Tibial artery (tissue), 4 donors: ENCODE results near the gene IL4.
"Not testable (repeated sequence)": the region's sequence is repeated elsewhere in the genome, so short reads cannot be mapped to it uniquely, and the experiment has no call there.

ENCODE experiments used
- DNase-seq, 2 donors: peaks; one replicate each; pipeline ENCODE4 v3.0.0-alpha.2; 2019
- H3K27ac ChIP-seq, 2 donors: fragments of 200-600 bp; sonication (generic) in 1 of 2; 1 replicate in 1 of 2; 2 replicates in 1 of 2; pipeline ENCODE4 v1.5.1; 2018 to 2019; ENCODE audit warnings: mild to moderate bottlenecking in 1 of 2
- H3K27me3 ChIP-seq, 2 donors: fragments of 200-600 bp; sonication (generic) in 1 of 2; one replicate each; pipeline versions ENCODE4 v1.5.1 to v1.6.0; 2016 to 2019
- H3K36me3 ChIP-seq, 3 donors: fragments of 200-600 bp; sonication (generic) in 2 of 3; one replicate each; pipeline ENCODE4 v1.5.1; 2016 to 2019; ENCODE audit warnings: mild to moderate bottlenecking in 2 of 3
- H3K4me1 ChIP-seq, 4 donors: fragments of 200-600 bp; sonication (generic) in 2 of 4; 1 replicate in 3 of 4; 2 replicates in 1 of 4; pipeline ENCODE4 v1.5.1; 2016 to 2019
- H3K4me3 ChIP-seq, 2 donors: fragments of 200-600 bp; sonication (generic) in 1 of 2; 1 replicate in 1 of 2; 2 replicates in 1 of 2; pipeline ENCODE4 v1.5.1; 2018 to 2019; ENCODE audit warnings: mild to moderate bottlenecking in 2 of 2
- H3K9me3 ChIP-seq, 3 donors: fragments of 200-600 bp; sonication (generic) in 1 of 3; one replicate each; pipeline ENCODE4 v1.5.1; 2016 to 2019
- CTCF ChIP-seq, 2 experiments: fragments of 200-600 bp in 1 of 2; fragments of 450-650 bp in 1 of 2; IDR thresholded peaks; one replicate each; pipeline ENCODE4 v1.5.1; 2017 to 2019; ENCODE audit warnings: antibody characterized with exemption in 2 of 2, mild to moderate bottlenecking in 1 of 2, moderate library complexity in 1 of 2
- intact Hi-C: fragments of 100-400 bp; cut with DNase I; formaldehyde crosslinking; loops from one replicate; pipeline ENCODE4 v1.15.0; 2023; ENCODE audit warnings: low total_unique reads

Gene IL4

DNA sequence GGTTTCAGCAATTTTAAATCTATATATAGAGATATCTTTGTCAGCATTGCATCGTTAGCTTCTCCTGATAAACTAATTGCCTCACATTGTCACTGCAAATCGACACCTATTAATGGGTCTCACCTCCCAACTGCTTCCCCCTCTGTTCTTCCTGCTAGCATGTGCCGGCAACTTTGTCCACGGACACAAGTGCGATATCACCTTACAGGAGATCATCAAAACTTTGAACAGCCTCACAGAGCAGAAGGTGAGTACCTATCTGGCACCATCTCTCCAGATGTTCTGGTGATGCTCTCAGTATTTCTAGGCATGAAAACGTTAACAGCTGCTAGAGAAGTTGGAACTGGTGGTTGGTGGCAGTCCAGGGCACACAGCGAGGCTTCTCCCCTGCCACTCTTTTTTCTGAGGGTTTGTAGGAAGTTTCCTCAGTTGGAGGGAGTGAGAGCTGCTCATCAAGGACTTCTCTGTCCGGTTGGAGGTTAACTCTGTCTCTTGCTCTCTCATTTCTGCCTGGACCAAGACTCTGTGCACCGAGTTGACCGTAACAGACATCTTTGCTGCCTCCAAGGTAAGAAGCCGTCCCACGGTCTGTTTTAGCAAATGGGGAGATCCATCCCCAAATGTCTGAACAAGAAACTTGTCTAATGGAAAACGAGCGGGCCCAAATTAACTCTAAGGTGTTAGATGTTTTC is at the start of gene IL4:
IL4 (plus strand) TSS at position 51 of the 692 bp plus-strand sequence; CDS start at position 113, 62 bp downstream.
- Histone ChIP-seq H3K27me3 (no peaks in the 10 kb centered on the region), H3K4me1 (peaks cover 0 to 46% (median 23%) of the 10 kb centered on the region in 4 donors), H3K27ac (peak within 1 kb of the TSS; percentile 57 to 82), H3K9me3 (no peaks in the 10 kb centered on the region), H3K36me3 (no peaks in the 10 kb centered on the region), H3K4me3 (peak within 1 kb of the TSS; percentile 20 to 27)
- no peak for TF ChIP-seq CTCF (IDR thresholded peaks at IDR 0.05)
- DNase-seq, result peak in 1 of 2 donors; percentile 19
- intact Hi-C loops, result loop anchor here (10.0 kb wide), 1 partner anchor 149 kb away; no protein-coding TSS in a partner anchor

DNA sequence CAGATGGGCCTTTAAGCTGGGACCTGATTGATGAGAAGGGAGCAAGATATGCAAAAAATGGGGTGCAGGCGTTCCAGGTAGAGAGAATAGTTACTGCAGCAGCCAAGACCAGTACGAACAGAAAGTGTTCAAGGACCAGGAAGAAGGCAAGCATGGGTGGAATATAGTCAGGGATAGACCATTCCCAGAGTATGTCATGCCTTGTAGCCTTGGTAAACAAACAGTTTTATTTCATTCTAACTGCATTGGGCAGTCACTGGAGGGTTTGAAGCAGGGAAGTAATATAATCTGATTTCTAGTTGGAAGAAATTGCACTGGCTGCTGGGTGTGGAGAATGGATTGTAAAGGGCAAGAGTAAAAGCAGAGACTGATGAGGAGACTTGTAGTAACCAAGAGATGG is 46.3 kb upstream of the IL4 start:
- H3K4me3 ChIP-seq, result no peak overlapping the region
- no peaks in the 10 kb centered on the region for H3K27me3 ChIP-seq
- no peak overlapping the region for H3K27ac ChIP-seq
- no peaks in the 10 kb centered on the region for H3K9me3 ChIP-seq
- intact Hi-C loops, result no loop called here
- peaks cover 12 to 50% (median 16%) of the 10 kb centered on the region in 3 donors for H3K36me3 ChIP-seq
- H3K4me1 ChIP-seq, result no peaks in the 10 kb centered on the region
- DNase-seq, result no peak
- TF ChIP-seq CTCF (IDR thresholded peaks at IDR 0.05), result no peak

DNA sequence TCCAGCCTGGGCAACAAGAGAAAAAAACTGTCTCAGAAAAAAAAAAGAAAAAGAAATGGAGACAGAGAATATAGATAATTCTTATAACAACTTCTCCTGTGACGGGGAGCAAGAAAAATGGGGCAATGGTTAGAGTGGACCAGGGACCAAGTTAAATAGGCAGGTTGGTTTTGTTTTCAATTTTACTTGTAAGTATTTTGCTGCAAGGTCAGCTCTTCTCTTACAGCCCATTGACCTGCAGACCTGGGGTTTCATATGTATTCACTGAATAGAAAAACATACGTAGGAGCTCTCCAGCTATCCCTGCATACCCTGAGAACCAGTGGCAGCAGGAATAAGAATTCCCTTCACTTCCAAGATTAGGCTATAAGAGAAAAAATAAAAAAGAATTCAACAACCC is 45.0 kb upstream of the IL4 start:
- intact Hi-C loops, result no loop called here
- H3K36me3 ChIP-seq, result peaks cover 16 to 43% (median 19%) of the 10 kb centered on the region in 3 donors

GRCh38 chr5:132629230-132629944 is 44.4 kb upstream of the IL4 start:
- intact Hi-C loops, result no loop called here
- Histone ChIP-seq H3K27ac (no peak overlapping the region), H3K9me3 (no peaks in the 10 kb centered on the region), H3K4me3 (no peak overlapping the region), H3K27me3 (no peaks in the 10 kb centered on the region), H3K36me3 (peaks cover 16 to 43% (median 19%) of the 10 kb centered on the region in 3 donors), H3K4me1 (no peaks in the 10 kb centered on the region)
- DNase-seq, result no peak
- TF ChIP-seq CTCF (IDR thresholded peaks at IDR 0.05), result no peak

More for the DNA sequence above, 45.0 kb upstream of the IL4 start:
- Histone ChIP-seq H3K27ac (no peak overlapping the region), H3K4me1 (no peaks in the 10 kb centered on the region), H3K9me3 (no peaks in the 10 kb centered on the region), H3K4me3 (no peak overlapping the region), H3K27me3 (no peaks in the 10 kb centered on the region)
- TF ChIP-seq CTCF (IDR thresholded peaks at IDR 0.05), result no peak
- no peak for DNase-seq

DNA sequence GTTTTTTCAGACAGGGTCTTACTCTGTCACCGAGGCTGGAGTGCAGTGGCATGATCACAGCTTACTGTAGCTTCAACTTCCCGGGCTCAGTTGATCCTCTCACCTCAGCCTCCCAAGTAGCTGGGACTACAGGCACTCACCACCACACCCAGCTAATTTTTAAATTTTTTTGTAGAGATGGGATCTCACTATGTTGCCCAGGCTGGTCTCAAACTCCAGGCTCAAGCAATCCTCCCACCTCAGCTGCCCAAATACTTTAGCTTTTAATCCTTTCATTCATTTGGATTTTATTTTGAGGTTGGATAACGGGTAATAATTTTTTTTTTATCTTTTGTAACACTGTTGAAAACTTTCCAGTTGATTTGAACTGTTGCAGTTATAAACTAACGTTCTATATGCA is 40.2 kb upstream of the IL4 start:
- H3K4me1 ChIP-seq, H3K9me3 ChIP-seq, intact Hi-C loops, H3K27me3 ChIP-seq, H3K4me3 ChIP-seq, H3K27ac ChIP-seq, DNase-seq: not testable (repeated sequence)
- H3K36me3 ChIP-seq, result peaks cover 36 to 67% (median 38%) of the 10 kb centered on the region in 3 donors

GRCh38 chr5:132635873-132636272 is 37.9 kb upstream of the IL4 start:
- Histone ChIP-seq H3K36me3 (peaks cover 51 to 68% (median 52%) of the 10 kb centered on the region in 3 donors), H3K4me1 (no peaks in the 10 kb centered on the region), H3K27me3 (no peaks in the 10 kb centered on the region), H3K4me3 (no peak overlapping the region), H3K27ac (no peak overlapping the region), H3K9me3 (no peaks in the 10 kb centered on the region)
- DNase-seq, result no peak
- no peak for TF ChIP-seq CTCF (IDR thresholded peaks at IDR 0.05)
- intact Hi-C loops, result no loop called here
